GM19455 (cell line): ENCODE measurements around the gene KNCN.

Source experiments
- ATAC-seq: cut with Tn5 transposase; IDR thresholded peaks from one replicate; pipeline ENCODE4 v1.9.1; 2021; ENCODE audit not compliant: unreplicated experiment

Gene KNCN

DNA sequence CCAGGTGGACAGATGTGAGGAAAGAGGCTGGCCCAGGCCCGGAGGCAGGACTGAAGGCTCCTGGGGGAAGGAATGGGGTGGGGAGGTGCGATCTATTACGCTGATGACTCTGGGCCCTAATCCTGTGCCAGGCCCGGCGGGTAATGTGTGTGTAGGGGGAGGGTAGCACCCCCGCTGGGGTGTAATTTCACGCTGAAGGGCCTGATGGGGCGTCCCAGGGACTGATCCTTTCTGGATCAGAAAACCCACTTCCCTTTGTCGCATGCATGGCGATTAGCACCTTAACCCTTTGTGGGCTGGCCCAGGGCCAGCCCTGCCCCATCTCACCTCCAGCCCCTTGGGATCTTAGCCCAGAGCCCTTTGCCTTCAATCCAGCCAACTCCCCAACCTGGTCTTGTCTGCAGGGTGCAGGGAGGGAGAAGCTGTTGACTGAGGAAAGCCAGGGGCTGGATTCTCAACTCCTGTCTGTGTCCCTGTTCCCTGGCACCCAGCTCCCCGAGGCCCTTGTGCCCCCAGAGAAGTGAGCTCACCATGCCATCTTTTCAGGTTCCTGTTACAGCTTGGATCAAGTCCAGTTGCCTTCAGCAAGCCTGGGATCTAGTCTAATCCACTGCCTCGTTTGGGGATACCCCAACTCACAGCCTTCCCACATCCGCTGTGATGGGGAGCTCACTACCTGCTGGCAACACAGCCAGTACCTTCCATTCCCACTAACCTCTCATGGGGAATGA, 26.0 kb downstream of the KNCN start:
- ATAC-seq, result no peak

- no peak for ATAC-seq
Measured at GRCh38 chr1:46524843-46525242, 26.6 kb downstream of the KNCN start.

DNA sequence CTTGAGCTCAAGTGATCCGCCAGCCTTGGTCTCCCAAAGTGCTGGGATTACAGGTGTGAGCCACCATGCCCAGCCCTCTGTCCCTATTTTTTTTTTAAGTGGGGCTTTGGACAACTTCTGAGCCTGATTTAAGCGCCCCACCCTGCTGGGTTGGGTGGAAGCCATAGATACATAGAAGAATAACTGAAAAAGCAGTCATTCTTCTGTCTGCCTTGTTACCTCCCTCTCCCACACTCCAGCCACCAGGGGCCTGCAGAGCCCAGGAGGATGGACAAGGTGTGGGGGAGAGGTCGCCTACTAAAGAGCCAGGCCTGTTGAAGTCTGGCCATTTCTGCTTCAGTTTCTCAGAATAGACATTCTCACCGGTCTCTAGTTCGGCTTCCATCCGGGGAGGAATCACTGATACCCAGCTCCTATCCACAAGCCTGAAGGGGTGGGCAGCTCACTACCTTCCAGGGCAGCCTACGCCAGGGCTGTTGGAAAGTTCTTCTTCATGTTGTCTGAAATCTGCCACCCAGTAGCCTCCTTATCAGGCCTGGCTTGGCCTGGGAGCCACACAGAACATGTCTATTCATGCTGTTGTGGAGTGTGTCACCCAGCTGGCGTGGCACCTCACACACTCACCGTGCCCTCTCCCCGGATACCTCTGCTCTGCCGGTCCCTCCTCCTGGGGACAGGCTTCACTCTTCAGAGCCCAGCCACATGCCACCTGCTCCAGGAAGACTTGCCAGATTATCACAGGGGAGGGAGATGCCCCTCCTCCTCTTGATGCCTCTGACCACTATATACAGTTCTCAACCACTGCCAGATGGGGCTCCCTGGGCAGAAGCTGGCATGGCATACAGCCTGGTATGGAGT, 27.7 kb downstream of the KNCN start:
- no peak for ATAC-seq

DNA sequence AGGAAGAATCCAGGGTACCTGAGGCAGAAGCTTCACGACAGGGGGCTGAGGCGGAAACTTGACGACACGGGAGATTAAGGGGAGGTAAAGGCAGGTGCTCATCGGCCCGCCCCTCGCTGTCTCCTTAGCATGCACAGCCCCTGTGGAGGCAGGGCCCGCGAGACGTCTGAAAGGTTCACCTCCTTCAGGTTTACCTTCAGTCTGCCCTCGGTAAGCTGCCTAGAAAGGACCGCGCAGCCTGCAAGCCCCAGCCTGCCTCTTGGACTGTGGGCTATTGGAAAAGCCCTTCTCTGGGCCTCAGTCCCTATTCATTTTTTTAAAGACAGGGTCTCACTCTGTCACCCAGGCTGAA, 28.5 kb downstream of the KNCN start:
- no peak for ATAC-seq

DNA sequence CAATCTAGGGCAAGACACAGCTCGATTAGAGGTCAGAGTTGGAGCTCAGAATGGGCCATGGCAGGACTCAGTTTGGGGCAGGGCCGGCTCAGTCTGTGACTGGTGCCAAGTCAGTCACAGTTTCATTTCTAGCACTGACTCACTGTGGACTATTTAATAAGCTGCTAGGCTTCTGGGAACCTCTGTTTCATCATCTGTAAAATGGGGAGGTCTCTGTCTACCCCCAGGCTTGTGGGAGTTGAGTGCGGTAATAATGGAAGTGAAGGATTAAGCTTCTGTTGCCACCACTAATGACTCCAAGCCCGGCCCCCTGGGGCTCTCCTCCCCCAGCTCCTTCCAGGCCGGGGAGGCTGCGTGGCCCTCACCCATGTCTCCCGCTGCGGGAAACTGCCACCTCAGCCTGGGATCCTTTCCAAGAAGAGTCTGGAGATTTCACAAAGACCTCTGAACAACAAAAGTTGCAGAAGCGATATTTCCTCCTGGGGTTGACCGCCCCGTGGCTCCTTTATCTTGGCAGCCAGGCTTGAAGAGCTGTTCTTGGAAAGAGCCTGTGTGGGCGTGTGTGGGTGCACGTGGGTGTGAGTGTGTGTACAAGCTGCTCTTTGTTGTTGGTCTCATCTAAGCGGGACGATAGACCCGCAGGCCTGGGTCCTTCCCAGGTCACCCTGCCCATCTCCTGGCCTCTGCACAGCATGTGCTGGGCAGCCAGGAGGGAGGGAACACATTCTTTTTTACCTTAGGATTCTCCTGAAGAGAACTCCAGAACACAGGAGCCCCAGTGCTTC, 29.1 kb downstream of the KNCN start:
- ATAC-seq, result peak; percentile 63

DNA sequence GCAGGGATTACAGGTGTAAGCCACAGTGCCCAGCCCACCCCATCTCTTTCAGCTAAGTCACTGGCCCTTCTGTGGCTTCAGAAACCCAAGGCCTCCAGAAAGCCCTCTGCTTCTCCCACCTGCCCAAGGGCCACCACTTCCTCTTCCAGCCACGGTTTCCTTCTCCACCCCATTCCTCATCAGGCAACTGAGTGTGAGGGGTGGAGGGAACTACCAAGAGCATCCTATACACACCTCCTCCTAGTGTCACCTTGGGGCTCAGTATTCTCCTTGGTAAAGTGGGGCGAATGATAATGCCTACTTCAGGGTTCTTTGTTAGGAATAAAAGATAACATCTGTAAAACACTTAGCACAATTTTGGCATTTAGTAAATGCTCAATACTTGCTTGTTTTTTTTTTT, 30.0 kb downstream of the KNCN start:
- ATAC-seq, result no peak

DNA sequence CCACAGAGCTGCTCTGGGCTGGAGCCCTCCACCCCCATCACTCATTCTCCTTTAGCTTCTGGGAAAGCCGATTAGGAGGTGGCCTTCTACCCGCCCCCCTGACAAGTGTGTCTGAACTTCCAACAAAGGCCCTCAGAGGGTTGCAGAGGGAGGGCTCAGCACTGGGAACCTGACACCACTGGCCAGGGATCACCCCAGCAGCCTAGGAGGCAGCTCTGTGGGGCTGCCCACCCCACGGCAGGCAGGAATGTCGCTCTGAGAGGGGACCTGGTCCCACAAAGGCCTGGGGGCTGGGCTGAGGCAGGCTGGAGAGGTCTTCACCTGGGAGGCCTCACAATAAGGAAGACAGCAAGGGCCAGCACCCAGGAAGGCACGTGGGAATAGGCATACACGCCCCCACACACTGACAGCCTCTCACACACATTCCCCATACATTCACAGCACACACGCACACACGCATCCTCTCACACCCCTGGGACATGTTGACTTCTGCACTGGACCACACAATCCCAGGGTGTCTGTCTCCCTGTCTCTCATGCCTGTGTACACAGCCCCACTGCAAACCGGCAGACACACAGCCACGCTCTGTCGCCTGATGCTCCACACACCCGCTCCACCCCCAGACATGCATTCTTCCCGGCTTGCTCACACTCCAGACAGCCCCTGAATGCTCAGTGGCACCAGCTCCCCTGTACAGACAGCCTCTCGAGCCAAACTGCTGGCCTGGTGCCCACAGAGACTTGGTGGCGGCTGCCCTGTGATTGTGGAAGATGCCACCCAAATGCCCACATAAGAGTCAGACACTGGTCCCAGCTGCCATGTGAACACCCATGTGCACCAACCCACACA, 31.2 kb downstream of the KNCN start:
- ATAC-seq, result no peak

DNA sequence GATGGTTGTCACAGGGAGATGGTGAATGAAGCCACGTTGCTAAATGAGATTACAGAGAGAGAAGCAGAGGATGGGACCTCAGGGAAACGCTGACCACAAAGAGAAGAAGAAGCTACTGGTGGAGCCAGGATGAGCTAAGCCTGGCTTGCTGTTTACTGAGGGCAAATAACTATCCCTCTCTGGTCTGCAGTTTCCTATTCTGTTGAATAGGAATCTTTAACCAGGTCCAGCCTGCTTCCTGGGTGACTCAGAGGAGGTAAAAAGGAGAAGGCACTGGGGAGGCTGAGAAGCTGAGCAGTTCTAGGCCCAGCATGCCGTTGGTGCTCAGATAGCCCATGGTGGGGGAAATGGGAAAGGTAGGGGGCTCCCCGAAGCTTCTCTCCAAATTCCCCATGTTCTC, 32.2 kb downstream of the KNCN start:
- ATAC-seq, result no peak

DNA sequence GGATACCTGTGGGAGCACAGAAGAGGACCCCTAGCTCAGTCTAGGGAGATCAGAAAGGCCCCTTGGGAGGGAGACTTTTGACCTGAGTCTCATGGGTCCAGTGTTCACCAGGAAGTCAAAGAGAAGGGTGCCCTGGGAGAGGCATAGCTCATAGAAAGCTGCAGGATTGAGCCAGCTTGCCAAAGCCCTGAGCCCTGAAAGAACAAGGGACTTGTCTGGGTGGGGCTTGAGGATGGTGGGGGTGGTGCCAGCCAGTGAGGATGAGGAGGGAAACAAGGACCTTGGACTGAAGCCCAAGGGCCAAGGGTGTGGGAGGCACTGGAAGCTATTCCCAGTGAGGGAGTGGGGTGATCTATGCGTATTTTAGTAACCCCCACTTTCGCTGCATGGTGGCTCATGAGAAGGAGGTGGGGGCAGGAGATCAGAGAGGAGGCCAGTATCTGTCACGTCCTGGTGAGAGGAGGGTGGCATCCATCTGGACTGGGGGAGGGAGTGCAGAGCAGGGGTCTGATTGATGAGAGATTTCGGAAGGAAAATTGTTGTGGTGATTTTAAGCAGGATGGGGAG, 33.4 kb downstream of the KNCN start:
- ATAC-seq, result no peak

GRCh38 chr1:46517010-46517600, 34.3 kb downstream of the KNCN start:
- no peak for ATAC-seq

- no peak for ATAC-seq
Measured at GRCh38 chr1:46516200-46516950, 35.1 kb downstream of the KNCN start.

GRCh38 chr1:46515576-46515975, 35.9 kb downstream of the KNCN start:
- no peak for ATAC-seq

DNA sequence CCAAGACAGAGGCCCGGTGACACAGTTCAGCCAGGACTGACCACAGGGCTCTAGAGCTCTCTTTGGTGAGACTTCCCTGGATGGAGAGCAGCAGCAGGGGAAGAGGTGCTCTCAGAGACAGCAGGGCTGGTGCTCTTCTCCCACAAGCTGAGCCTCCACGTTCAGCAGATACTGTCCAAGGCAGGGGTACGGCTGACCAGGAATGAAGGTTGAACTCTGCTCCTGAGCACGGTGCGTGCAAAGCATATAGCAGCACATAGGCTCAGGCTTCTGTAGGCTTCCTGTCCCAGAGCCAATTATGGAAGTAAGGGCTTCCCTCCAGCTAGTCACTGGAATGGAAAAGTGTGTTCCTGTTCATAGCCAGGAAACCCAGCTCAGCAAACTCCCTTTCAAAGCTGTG, 37.9 kb downstream of the KNCN start:
- ATAC-seq, result no peak

DNA sequence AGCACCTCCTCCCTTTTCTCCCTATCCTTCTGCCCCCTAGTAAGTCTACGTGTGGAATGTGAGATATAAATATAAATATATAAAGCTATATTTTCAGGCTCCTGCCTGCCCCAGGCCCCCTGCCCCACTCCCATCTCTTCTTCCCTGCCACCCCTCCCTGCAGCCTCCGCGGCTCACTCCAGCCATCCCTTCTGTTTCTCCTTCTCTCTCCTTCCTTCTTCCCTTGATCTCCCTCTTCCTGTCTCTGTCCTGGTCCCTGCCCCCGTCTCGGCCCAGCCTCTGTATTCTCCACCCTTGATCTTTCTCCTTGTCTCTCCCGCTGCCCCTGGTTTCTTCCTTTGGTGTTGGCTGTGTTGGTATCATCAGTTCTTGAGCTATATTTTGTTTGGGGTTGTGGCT, 38.7 kb downstream of the KNCN start:
- ATAC-seq, result no peak

GRCh38 chr1:46512135-46512791, 39.2 kb downstream of the KNCN start:
- no peak for ATAC-seq

DNA sequence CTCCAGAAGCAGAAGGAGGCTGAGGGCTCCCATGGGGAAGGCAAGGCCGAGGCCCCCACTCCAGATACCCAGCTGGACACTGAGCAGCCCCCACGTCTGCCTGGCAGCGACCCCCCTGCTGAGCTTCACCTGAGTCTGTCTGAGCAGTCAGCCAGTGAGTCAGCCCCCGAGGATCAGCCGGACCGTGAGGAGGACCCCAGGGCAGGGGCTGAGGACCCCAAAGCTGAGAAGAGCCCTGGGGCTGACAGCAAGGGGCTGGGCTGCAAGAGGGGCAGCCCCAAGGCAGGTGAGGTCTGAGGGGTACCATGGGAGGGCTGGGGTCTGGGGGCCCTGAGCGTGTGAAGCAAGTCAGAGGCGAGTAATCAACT, 40.5 kb downstream of the KNCN start:
- ATAC-seq, result no peak

DNA sequence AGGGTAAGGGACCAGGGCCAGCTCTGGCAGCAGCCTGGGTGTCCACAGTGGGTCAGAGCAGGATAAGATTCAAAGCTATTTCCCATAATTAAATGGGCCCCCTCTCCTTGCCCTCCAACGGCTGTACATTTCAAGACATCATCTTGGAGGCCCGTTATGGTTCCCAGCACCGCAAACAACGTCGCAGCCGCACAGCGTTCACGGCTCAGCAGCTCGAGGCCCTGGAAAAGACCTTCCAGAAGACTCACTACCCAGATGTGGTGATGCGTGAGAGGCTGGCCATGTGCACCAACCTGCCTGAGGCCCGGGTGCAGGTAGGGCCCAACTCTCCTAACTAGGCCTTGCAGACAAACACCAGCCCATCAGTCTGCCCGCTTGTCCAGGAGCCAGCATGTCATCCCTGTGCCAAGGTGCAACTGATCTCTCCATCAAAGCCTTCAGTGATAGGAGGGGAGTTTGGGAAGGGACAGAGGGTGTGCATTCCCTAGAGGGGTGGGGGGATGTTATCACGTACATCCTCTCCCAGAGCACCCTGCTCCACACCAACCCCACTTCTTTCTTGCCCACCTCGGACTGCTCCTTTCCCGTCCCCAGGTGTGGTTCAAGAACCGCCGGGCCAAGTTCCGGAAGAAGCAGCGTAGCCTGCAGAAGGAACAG, 41.0 kb downstream of the KNCN start:
- no peak for ATAC-seq

GRCh38 chr1:46508757-46509156, 42.7 kb downstream of the KNCN start:
- ATAC-seq, result no peak
